C4-2B (cell line): ENCODE data around the gene DLG2.

Experiments
- ZFX ChIP-seq: fragments of 450-650 bp; IDR thresholded peaks from 2 replicates; pipeline ENCODE4 v1.6.1; 2017
- TF ChIP-seq, protein P1 (sequence below): fragments of 450-650 bp; conservative IDR thresholded peaks from 2 replicates; pipeline ENCODE4 v1.5.1; 2017; ENCODE audit warnings: mild to moderate bottlenecking

DNA sequence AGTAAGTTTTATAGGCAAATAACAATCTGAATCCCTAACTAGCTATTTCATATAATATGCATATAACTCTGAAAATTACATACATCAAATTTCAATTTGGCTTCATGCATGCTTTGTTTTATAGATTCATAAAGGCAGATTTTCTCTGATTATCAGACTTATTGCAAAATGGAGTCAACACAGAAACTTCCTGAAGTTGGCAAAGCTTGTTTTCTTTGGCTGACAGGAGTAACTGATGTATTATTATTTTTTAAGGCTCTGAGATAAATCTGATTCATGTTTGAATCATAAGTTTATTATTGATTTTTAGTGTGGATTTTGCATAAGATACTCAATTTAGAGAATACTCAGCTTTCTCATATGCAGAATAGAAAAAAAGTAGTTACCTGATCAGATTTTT, 1984.6 kb downstream of the DLG2 start:
- TF ChIP-seq, protein P1, sequence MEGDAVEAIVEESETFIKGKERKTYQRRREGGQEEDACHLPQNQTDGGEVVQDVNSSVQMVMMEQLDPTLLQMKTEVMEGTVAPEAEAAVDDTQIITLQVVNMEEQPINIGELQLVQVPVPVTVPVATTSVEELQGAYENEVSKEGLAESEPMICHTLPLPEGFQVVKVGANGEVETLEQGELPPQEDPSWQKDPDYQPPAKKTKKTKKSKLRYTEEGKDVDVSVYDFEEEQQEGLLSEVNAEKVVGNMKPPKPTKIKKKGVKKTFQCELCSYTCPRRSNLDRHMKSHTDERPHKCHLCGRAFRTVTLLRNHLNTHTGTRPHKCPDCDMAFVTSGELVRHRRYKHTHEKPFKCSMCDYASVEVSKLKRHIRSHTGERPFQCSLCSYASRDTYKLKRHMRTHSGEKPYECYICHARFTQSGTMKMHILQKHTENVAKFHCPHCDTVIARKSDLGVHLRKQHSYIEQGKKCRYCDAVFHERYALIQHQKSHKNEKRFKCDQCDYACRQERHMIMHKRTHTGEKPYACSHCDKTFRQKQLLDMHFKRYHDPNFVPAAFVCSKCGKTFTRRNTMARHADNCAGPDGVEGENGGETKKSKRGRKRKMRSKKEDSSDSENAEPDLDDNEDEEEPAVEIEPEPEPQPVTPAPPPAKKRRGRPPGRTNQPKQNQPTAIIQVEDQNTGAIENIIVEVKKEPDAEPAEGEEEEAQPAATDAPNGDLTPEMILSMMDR: no peak
- no peak for TF ChIP-seq ZFX
